Measurements from ENCODE around the gene TMC7.

DNA sequence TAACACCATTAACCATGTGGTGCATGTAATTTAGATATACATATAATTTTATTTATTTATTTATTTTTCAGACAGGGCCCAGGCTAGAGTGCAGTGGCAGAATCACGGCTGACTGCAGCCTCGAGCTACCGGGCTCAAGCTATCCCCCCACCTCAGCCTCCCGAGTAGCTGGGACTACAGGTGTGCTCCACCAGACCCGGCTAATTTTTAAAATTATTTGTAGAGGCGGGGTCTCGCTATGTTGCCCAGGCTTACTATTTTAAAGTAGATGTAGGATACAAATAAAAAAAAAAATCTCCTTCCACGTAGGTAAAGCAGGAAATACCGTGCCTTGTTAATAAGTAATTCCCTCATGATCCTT is 83.2 kb downstream of the TMC7 start:
- TF ChIP-seq, protein P1, sequence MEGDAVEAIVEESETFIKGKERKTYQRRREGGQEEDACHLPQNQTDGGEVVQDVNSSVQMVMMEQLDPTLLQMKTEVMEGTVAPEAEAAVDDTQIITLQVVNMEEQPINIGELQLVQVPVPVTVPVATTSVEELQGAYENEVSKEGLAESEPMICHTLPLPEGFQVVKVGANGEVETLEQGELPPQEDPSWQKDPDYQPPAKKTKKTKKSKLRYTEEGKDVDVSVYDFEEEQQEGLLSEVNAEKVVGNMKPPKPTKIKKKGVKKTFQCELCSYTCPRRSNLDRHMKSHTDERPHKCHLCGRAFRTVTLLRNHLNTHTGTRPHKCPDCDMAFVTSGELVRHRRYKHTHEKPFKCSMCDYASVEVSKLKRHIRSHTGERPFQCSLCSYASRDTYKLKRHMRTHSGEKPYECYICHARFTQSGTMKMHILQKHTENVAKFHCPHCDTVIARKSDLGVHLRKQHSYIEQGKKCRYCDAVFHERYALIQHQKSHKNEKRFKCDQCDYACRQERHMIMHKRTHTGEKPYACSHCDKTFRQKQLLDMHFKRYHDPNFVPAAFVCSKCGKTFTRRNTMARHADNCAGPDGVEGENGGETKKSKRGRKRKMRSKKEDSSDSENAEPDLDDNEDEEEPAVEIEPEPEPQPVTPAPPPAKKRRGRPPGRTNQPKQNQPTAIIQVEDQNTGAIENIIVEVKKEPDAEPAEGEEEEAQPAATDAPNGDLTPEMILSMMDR (IDR thresholded peaks at IDR 0.05; ENCODE audit: control extremely low read depth in 1 of 3, insufficient read depth in 1 of 3, low read depth in 1 of 3, low read length in 3 of 3), result no peak
- no peak for TF ChIP-seq CHD2 (IDR thresholded peaks at IDR 0.05; ENCODE audit: low read length)
- TF ChIP-seq EGR1 (IDR thresholded peaks at IDR 0.05; ENCODE audit: borderline replicate concordance, low read depth, low read length), result no peak
- TF ChIP-seq NRF1 (IDR thresholded peaks at IDR 0.05; ENCODE audit: low read depth, low read length), result no peak
- TF ChIP-seq JUN (IDR thresholded peaks at IDR 0.05; ENCODE audit: low read depth, low read length), result no peak
- no peak; a peak in 1 of 4 replicates for TF ChIP-seq SIN3A (conservative IDR thresholded peaks at IDR 0.05 in 1 of 2, IDR thresholded peaks at IDR 0.05 in 1 of 2; ENCODE audit: low read depth in 1 of 2, low read length in 2 of 2)
- no peak for TF ChIP-seq SP1 (IDR thresholded peaks at IDR 0.05; ENCODE audit: low read depth, low read length)
- no peak for TF ChIP-seq TEAD4 (IDR thresholded peaks at IDR 0.05; ENCODE audit: low read depth, low read length)

Data from H1 (cell line).